ENCODE results near the gene ACVR1.

ACVR1 gene

DNA sequence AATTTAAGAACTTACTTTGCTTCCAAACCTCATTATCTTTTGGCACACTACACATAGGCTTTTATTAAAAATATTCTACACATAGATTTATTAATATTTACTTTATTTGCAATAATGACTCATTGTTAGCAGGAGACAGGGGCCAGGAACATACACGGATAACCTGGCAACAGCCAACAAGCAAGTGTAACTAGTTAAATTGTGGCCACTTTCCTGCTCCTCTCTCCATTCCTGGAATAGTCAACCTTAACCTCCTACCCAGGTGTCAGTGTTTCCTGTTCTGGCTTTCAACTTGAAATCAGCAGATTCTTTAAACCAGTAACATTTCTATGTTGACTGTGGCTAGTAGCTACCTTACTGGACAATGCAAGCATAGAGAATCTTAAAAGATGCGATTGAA lies 26.5 kb downstream of the ACVR1 start:
- H3K4me1 ChIP-seq (ENCODE audit: control insufficient read depth in 1 of 2, insufficient read depth in 2 of 2, low read length in 2 of 2): peaks cover 0 to 3% of the 10 kb centered on the region in 2 experiments
- peaks cover 1% of the 10 kb centered on the region for H3K9me3 ChIP-seq (ENCODE audit: insufficient read depth, low read depth, low read length)
- no peak overlapping the region for H3K18ac ChIP-seq (ENCODE audit: low read length)
- H3K4me2 ChIP-seq (ENCODE audit: low read length): no peak overlapping the region
- no peak overlapping the region for H3K9ac ChIP-seq (ENCODE audit: low read length)
- no peaks in the 10 kb centered on the region for H3K79me2 ChIP-seq (ENCODE audit: control insufficient read depth, insufficient read depth, low read length, poor library complexity)
- peaks cover 3 to 4% of the 10 kb centered on the region in 2 experiments for H3K36me3 ChIP-seq (ENCODE audit: control insufficient read depth in 1 of 2, insufficient read depth in 2 of 2, low read length in 2 of 2)
- H2BK120ac ChIP-seq (ENCODE audit: insufficient read depth, low read length, poor library complexity): no peak overlapping the region
- H3K79me1 ChIP-seq (ENCODE audit: low read length): no peaks in the 10 kb centered on the region
- DNase-seq: no peak
- no peak overlapping the region for H3K27ac ChIP-seq (ENCODE audit: low read depth, low read length)
- no peak overlapping the region for H3K14ac ChIP-seq (ENCODE audit: low read length)
- H3K4ac ChIP-seq (ENCODE audit: low read depth, low read length): no peak overlapping the region
- no peaks in the 10 kb centered on the region for H3K27me3 ChIP-seq (ENCODE audit: insufficient read depth, low read length)
- H4K8ac ChIP-seq (ENCODE audit: low read depth, low read length): no peak overlapping the region
- no peak overlapping the region for H4K91ac ChIP-seq (ENCODE audit: low read depth, low read length)
- H3K4me3 ChIP-seq (ENCODE audit: low read depth, low read length): no peak overlapping the region
- no peak overlapping the region for H2AK5ac ChIP-seq (ENCODE audit: low read length)
- H2BK12ac ChIP-seq (ENCODE audit: low read length): no peak overlapping the region
- no peak overlapping the region for H4K12ac ChIP-seq (ENCODE audit: low read depth, low read length)
- no CpG with 5 or more reads among the region's 2 CpGs for WGBS (ENCODE audit: extremely low coverage, insufficient coverage, insufficient read length)
- H2AFZ ChIP-seq (ENCODE audit: insufficient read depth, low read length, poor library complexity): no peak overlapping the region
- no peak overlapping the region for H2BK5ac ChIP-seq (ENCODE audit: low read depth, low read length, poor library complexity)
- no peak overlapping the region for H3K23ac ChIP-seq (ENCODE audit: low read length)

- no peak for DNase-seq
- Histone ChIP-seq H2BK12ac (ENCODE audit: low read length) (no peak overlapping the region), H4K8ac (ENCODE audit: low read depth, low read length) (no peak overlapping the region), H3K36me3 (ENCODE audit: control insufficient read depth in 1 of 2, insufficient read depth in 2 of 2, low read length in 2 of 2) (peaks cover 3 to 6% of the 10 kb centered on the region in 2 experiments), H3K79me1 (ENCODE audit: low read length) (peaks cover 1% of the 10 kb centered on the region), H3K23ac (ENCODE audit: low read length) (no peak overlapping the region), H3K4me3 (ENCODE audit: low read depth, low read length) (no peak overlapping the region), H2BK5ac (ENCODE audit: low read depth, low read length, poor library complexity) (no peak overlapping the region), H3K4me1 (ENCODE audit: control insufficient read depth in 1 of 2, insufficient read depth in 2 of 2, low read length in 2 of 2) (peaks cover 0 to 3% of the 10 kb centered on the region in 2 experiments), H2AK5ac (ENCODE audit: low read length) (no peak overlapping the region), H3K27ac (ENCODE audit: low read depth, low read length) (no peak overlapping the region), H2AFZ (ENCODE audit: insufficient read depth, low read length, poor library complexity) (no peak overlapping the region), H3K9me3 (ENCODE audit: insufficient read depth, low read depth, low read length) (peaks cover 1% of the 10 kb centered on the region), H3K4me2 (ENCODE audit: low read length) (no peak overlapping the region), H3K9ac (ENCODE audit: low read length) (no peak overlapping the region), H4K12ac (ENCODE audit: low read depth, low read length) (no peak overlapping the region), H2BK120ac (ENCODE audit: insufficient read depth, low read length, poor library complexity) (no peak overlapping the region), H3K18ac (ENCODE audit: low read length) (no peak overlapping the region), H3K27me3 (ENCODE audit: insufficient read depth, low read length) (no peaks in the 10 kb centered on the region), H3K79me2 (ENCODE audit: control insufficient read depth, insufficient read depth, low read length, poor library complexity) (peaks cover 3% of the 10 kb centered on the region), H3K4ac (ENCODE audit: low read depth, low read length) (no peak overlapping the region), H3K14ac (ENCODE audit: low read length) (no peak overlapping the region), H4K91ac (ENCODE audit: low read depth, low read length) (no peak overlapping the region)
- WGBS (ENCODE audit: extremely low coverage, insufficient coverage, insufficient read length): no CpG with 5 or more reads among the region's 4 CpGs
Measured at GRCh38 chr2:157848213-157848612, 27.9 kb downstream of the ACVR1 start.

- Histone ChIP-seq H2BK5ac (ENCODE audit: low read depth, low read length, poor library complexity) (no peak overlapping the region), H3K4me2 (ENCODE audit: low read length) (no peak overlapping the region), H4K8ac (ENCODE audit: low read depth, low read length) (no peak overlapping the region), H3K4me1 (ENCODE audit: control insufficient read depth in 1 of 2, insufficient read depth in 2 of 2, low read length in 2 of 2) (peaks cover 5 to 7% of the 10 kb centered on the region in 2 experiments), H2BK12ac (ENCODE audit: low read length) (no peak overlapping the region), H3K27ac (ENCODE audit: low read depth, low read length) (no peak overlapping the region), H3K18ac (ENCODE audit: low read length) (peak overlapping the region; percentile 14), H3K14ac (ENCODE audit: low read length) (no peak overlapping the region), H4K12ac (ENCODE audit: low read depth, low read length) (no peak overlapping the region), H3K23ac (ENCODE audit: low read length) (no peak overlapping the region), H3K36me3 (ENCODE audit: control insufficient read depth in 1 of 2, insufficient read depth in 2 of 2, low read length in 2 of 2) (peaks cover 3 to 10% of the 10 kb centered on the region in 2 experiments), H2AFZ (ENCODE audit: insufficient read depth, low read length, poor library complexity) (no peak overlapping the region), H3K79me1 (ENCODE audit: low read length) (peaks cover 1% of the 10 kb centered on the region), H3K79me2 (ENCODE audit: control insufficient read depth, insufficient read depth, low read length, poor library complexity) (peaks cover 5% of the 10 kb centered on the region), H3K9ac (ENCODE audit: low read length) (no peak overlapping the region), H2BK120ac (ENCODE audit: insufficient read depth, low read length, poor library complexity) (no peak overlapping the region), H3K4ac (ENCODE audit: low read depth, low read length) (no peak overlapping the region), H3K4me3 (ENCODE audit: low read depth, low read length) (no peak overlapping the region), H2AK5ac (ENCODE audit: low read length) (no peak overlapping the region), H3K27me3 (ENCODE audit: insufficient read depth, low read length) (no peaks in the 10 kb centered on the region), H3K9me3 (ENCODE audit: insufficient read depth, low read depth, low read length) (peaks cover 1% of the 10 kb centered on the region), H4K91ac (ENCODE audit: low read depth, low read length) (no peak overlapping the region)
- no peak for DNase-seq
- no CpG with 5 or more reads among the region's 2 CpGs for WGBS (ENCODE audit: extremely low coverage, insufficient coverage, insufficient read length)
Measured at GRCh38 chr2:157845081-157845480, 31.0 kb downstream of the ACVR1 start.

GRCh38 chr2:157843935-157844334 lies 32.2 kb downstream of the ACVR1 start:
- no CpG with 5 or more reads among the region's 4 CpGs for WGBS (ENCODE audit: extremely low coverage, insufficient coverage, insufficient read length)
- no peak overlapping the region for H4K91ac ChIP-seq (ENCODE audit: low read depth, low read length)
- no peak overlapping the region for H3K4me2 ChIP-seq (ENCODE audit: low read length)
- H4K8ac ChIP-seq (ENCODE audit: low read depth, low read length): no peak overlapping the region
- no peak overlapping the region for H2BK5ac ChIP-seq (ENCODE audit: low read depth, low read length, poor library complexity)
- H3K4me3 ChIP-seq (ENCODE audit: low read depth, low read length): no peak overlapping the region
- H3K14ac ChIP-seq (ENCODE audit: low read length): no peak overlapping the region
- H3K9me3 ChIP-seq (ENCODE audit: insufficient read depth, low read depth, low read length): peaks cover 1% of the 10 kb centered on the region
- H3K27ac ChIP-seq (ENCODE audit: low read depth, low read length): no peak overlapping the region
- no peak overlapping the region for H4K12ac ChIP-seq (ENCODE audit: low read depth, low read length)
- no peak overlapping the region for H3K9ac ChIP-seq (ENCODE audit: low read length)
- H2AFZ ChIP-seq (ENCODE audit: insufficient read depth, low read length, poor library complexity): no peak overlapping the region
- H2BK120ac ChIP-seq (ENCODE audit: insufficient read depth, low read length, poor library complexity): no peak overlapping the region
- peaks cover 1% of the 10 kb centered on the region for H3K79me1 ChIP-seq (ENCODE audit: low read length)
- H3K4ac ChIP-seq (ENCODE audit: low read depth, low read length): no peak overlapping the region
- H3K18ac ChIP-seq (ENCODE audit: low read length): no peak overlapping the region
- H3K36me3 ChIP-seq (ENCODE audit: control insufficient read depth in 1 of 2, insufficient read depth in 2 of 2, low read length in 2 of 2): peaks cover 3 to 10% of the 10 kb centered on the region in 2 experiments
- no peak overlapping the region for H3K23ac ChIP-seq (ENCODE audit: low read length)
- DNase-seq: no peak
- peaks cover 15 to 17% of the 10 kb centered on the region in 2 experiments for H3K4me1 ChIP-seq (ENCODE audit: control insufficient read depth in 1 of 2, insufficient read depth in 2 of 2, low read length in 2 of 2)
- no peaks in the 10 kb centered on the region for H3K27me3 ChIP-seq (ENCODE audit: insufficient read depth, low read length)
- no peak overlapping the region for H2AK5ac ChIP-seq (ENCODE audit: low read length)
- no peak overlapping the region for H2BK12ac ChIP-seq (ENCODE audit: low read length)
- H3K79me2 ChIP-seq (ENCODE audit: control insufficient read depth, insufficient read depth, low read length, poor library complexity): peaks cover 5% of the 10 kb centered on the region
